Activated CD4-positive, alpha-beta T cell treated with anti-CD3 and anti-CD28 coated beads for 36 hours (primary cell): ENCODE results near the gene GPR12. TPM values are rescaled to one million over a fixed set of nuclear protein-coding genes. Genes with fewer than 3 reads are reported as not detected.

Experiments used
- ATAC-seq: fragments of 200-7000 bp; cut with Tn5 transposase; one replicate; pipeline ENCODE4 v1.10.0; 2021; ENCODE audit warnings: mild to moderate bottlenecking, moderate library complexity
- CTCF ChIA-PET: fragments of 350-600 bp; sonication (Branson Sonifier 250); formaldehyde crosslinking; loops from one replicate; lab custom pipeline; 2021; ENCODE audit warnings: antibody characterized with exemption; lab: Charles Lee
- POLR2A ChIA-PET: fragments of 350-600 bp; sonication (Branson Sonifier 250); formaldehyde crosslinking; loops from one replicate; lab custom pipeline; 2021; ENCODE audit warnings: antibody characterized with exemption, inconsistent platforms; lab: Charles Lee
- DNase-seq: peaks from one replicate; pipeline ENCODE4 v3.0.0-alpha.2; 2020
- H3K27ac Mint-ChIP-seq: one replicate; pipeline ENCODE4 v1.8.0; 2021; ENCODE audit warnings: mixed read lengths
- H3K27me3 Mint-ChIP-seq: one replicate; pipeline ENCODE4 v1.8.0; 2021; ENCODE audit warnings: mixed read lengths
- H3K36me3 Mint-ChIP-seq: one replicate; pipeline ENCODE4 v1.8.0; 2021; ENCODE audit warnings: low read depth, mixed read lengths
- H3K4me1 Mint-ChIP-seq: one replicate; pipeline ENCODE4 v1.8.0; 2021; ENCODE audit warnings: mixed read lengths
- H3K4me3 Mint-ChIP-seq: one replicate; pipeline ENCODE4 v1.8.0; 2021; ENCODE audit warnings: mild to moderate bottlenecking, moderate library complexity, mixed read lengths
- H3K9me3 Mint-ChIP-seq: one replicate; pipeline ENCODE4 v1.8.0; 2021; ENCODE audit warnings: low read depth, mixed read lengths
- intact Hi-C, 2 experiments: fragments of 100-400 bp; cut with DNase I in 1 of 2; cut with micrococcal nuclease in 1 of 2; formaldehyde crosslinking; loops; one replicate each; pipeline versions ENCODE4 v1.14.2 to v1.15.1; 2022 to 2024; cut with DNase I, micrococcal nuclease
- total RNA-seq, 2 experiments: library from RNA; stranded (reverse); gene quantifications; one replicate each; pipeline ENCODE4 v1.2.3, GENCODE V29; 2021

The GPR12 gene
- total RNA-seq, 2 experiments from 2014 or later = not detected

GRCh38 chr13:26771796-26772195, 11.2 kb upstream of the GPR12 start:
- no peak overlapping the region for H3K4me3 Mint-ChIP-seq
- ATAC-seq (no peak), DNase-seq (no peak)
- H3K27ac Mint-ChIP-seq = no peak overlapping the region
- H3K27me3 Mint-ChIP-seq = peaks cover 7% of the 10 kb centered on the region
- no peaks in the 10 kb centered on the region for H3K9me3 Mint-ChIP-seq
- POLR2A ChIA-PET = no interaction called here
- intact Hi-C loops = loop anchor here in 1 of 2 experiments (1.0 kb wide), 1 partner anchor 10 kb away; no protein-coding TSS in a partner anchor
- no peaks in the 10 kb centered on the region for H3K36me3 Mint-ChIP-seq
- no peaks in the 10 kb centered on the region for H3K4me1 Mint-ChIP-seq
- CTCF ChIA-PET = interaction anchor here (0.6 kb wide), 1 partner anchor 46 kb away, joined by 3 read pairs; no protein-coding TSS in a partner anchor

- Mint-ChIP-seq H3K36me3 (no peaks in the 10 kb centered on the region), H3K4me3 (no peak overlapping the region), H3K27me3 (peaks cover 55% of the 10 kb centered on the region), H3K4me1 (peaks cover 9% of the 10 kb centered on the region), H3K27ac (no peak overlapping the region), H3K9me3 (no peaks in the 10 kb centered on the region)
- DNase-seq (no peak), ATAC-seq (no peak)
- POLR2A ChIA-PET = no interaction called here
- intact Hi-C loops = no loop called here
- CTCF ChIA-PET = interaction anchor here (0.6 to 1.0 kb wide), 3 partner anchors 58 to 261 kb away, joined by 3 to 5 read pairs (median 4); no protein-coding TSS in a partner anchor
Observed at GRCh38 chr13:26762745-26763345, 2.3 kb upstream of the GPR12 start.

GRCh38 chr13:26760832-26761582, 421 bp upstream of the GPR12 start:
- DNase-seq (peak; percentile 11), ATAC-seq (no peak)
- Mint-ChIP-seq H3K4me3 (no peak overlapping the region), H3K27ac (no peak overlapping the region), H3K4me1 (peaks cover 9% of the 10 kb centered on the region), H3K36me3 (no peaks in the 10 kb centered on the region), H3K9me3 (no peaks in the 10 kb centered on the region), H3K27me3 (peaks cover 56% of the 10 kb centered on the region)
- intact Hi-C loops = loop anchor here in 1 of 2 experiments (1.0 kb wide), 1 partner anchor 11 kb away; no protein-coding TSS in a partner anchor
- POLR2A ChIA-PET = no interaction called here
- CTCF ChIA-PET = no interaction called here

DNA sequence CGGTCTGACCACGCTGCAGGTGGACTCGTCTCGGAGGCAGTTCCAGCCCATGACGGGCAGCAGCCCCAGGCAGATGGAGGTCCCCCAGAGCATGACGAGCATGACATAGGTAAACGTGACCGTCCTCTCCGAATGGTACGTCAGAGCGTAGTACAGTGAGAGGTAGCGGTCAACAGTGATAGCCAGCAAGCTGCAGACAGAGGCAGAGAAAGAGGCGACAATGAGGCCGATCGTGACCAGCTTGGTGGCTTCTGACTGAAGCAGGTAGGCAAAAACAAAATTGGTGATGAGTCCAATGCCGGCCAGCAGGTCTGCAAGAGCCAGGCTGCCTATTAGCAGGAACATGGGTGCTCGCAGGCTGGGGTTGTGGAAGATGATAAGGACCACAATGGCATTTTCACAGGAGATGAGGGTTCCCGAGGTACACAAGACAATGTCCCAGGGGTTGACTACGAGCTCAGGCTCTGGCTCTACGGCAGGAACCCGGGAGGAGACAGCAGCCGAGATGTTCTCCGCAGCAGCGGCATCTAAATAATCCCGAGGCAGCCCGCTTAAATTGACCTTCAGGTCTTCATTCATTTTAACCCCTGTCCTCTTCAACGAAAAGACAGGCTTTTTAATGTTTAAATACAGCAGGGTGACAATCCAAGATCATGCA, 1.2 kb downstream of the GPR12 start:
- intact Hi-C loops = no loop called here
- Mint-ChIP-seq H3K4me1 (peaks cover 9% of the 10 kb centered on the region), H3K36me3 (no peaks in the 10 kb centered on the region), H3K27me3 (peaks cover 53% of the 10 kb centered on the region), H3K9me3 (no peaks in the 10 kb centered on the region), H3K27ac (no peak overlapping the region), H3K4me3 (peak overlapping the region; percentile 46)
- CTCF ChIA-PET = interaction anchor here (0.5 kb wide), 1 partner anchor 709 kb away, joined by 3 read pairs; no protein-coding TSS in a partner anchor
- ATAC-seq (no peak), DNase-seq (no peak)
- POLR2A ChIA-PET = no interaction called here

DNA sequence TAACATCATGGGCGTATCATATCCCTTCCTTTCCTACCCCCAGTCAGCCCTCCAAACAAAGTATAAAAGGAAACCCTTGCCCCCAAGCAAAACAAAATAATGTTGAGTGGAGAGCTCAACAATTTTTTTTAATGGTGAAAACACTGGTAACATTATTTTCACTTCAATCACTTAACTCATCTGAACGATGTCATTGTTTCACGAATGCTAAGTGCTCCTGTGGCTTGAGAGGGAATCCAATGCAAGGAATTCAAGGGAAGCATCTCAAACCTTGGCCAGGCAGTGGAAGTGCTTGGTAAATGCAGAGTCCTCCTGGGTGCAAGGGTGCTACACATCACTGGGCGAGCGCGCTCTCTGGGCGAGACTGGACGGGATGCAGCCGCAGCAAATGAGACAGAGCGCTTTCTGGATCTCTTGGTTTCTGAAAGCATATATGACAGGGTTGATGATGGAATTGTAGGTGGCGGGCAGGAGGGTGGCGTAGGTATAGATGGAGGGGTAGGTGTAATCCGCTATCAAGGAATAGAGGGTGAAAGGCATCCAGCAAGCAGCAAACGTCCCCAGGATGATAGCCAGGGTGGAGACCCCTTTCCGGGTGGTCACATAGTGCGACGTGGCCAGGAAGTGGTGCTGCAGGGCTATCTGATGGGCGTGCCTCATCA, 2.0 kb downstream of the GPR12 start:
- peaks cover 49% of the 10 kb centered on the region for H3K27me3 Mint-ChIP-seq
- H3K9me3 Mint-ChIP-seq = no peaks in the 10 kb centered on the region
- no peak overlapping the region for H3K4me3 Mint-ChIP-seq
- H3K4me1 Mint-ChIP-seq = peaks cover 9% of the 10 kb centered on the region
- no peak overlapping the region for H3K27ac Mint-ChIP-seq
- no peak for DNase-seq
- CTCF ChIA-PET = interaction anchor here (0.6 kb wide), 1 partner anchor 119 kb away, joined by 3 read pairs; no protein-coding TSS in a partner anchor
- no peaks in the 10 kb centered on the region for H3K36me3 Mint-ChIP-seq
- ATAC-seq = no peak
- intact Hi-C loops = no loop called here
- POLR2A ChIA-PET = no interaction called here

DNA sequence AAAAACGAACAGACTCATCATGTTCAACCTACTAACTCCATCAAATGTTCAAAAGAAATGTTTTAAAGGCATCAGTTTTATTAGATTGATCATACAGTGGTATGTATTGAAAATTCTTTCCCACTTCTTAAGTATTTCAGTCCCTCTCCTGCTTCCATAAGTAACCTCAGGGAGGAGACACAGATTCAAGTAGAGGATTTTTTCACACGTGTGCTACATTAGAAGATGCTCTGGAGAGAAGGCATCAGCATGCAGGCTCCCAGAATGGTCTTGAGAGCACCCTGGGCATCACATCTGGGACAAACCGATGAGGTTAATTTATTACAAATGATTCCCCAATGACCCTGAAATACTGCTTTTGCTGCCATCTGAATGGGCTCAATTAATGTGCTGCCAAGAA, 3.6 kb downstream of the GPR12 start:
- peaks cover 9% of the 10 kb centered on the region for H3K4me1 Mint-ChIP-seq
- DNase-seq (no peak), ATAC-seq (no peak)
- intact Hi-C loops = no loop called here
- H3K27ac Mint-ChIP-seq = no peak overlapping the region
- H3K9me3 Mint-ChIP-seq = no peaks in the 10 kb centered on the region
- ChIA-PET CTCF (no interaction called here), POLR2A (no interaction called here)
- peaks cover 39% of the 10 kb centered on the region for H3K27me3 Mint-ChIP-seq
- H3K4me3 Mint-ChIP-seq = no peak overlapping the region
- no peaks in the 10 kb centered on the region for H3K36me3 Mint-ChIP-seq

DNA sequence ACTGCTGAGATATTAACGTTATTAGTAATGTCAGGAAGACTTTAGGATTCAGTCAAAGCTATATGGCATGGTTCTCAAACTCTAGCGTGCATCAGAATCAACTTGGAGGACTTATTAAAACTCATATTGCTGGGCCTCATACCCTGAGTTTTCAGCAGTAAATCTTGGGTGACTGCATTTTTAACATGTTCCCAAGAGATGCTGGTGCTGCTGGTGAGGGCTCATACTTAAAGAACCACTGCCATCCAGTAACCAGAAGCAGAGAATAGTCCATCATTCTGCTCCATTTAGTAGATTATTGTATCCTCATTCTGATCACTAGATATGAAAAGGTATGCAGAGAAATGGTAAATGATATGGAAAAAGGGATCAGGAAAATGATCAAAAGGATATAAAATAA, 7.9 kb downstream of the GPR12 start:
- ATAC-seq (no peak), DNase-seq (no peak)
- H3K9me3 Mint-ChIP-seq = no peaks in the 10 kb centered on the region

GRCh38 chr13:26749905-26750304, 10.7 kb downstream of the GPR12 start:
- ATAC-seq = no peak
- CTCF ChIA-PET = no interaction called here
- H3K36me3 Mint-ChIP-seq = no peaks in the 10 kb centered on the region

More for the DNA sequence above, 7.9 kb downstream of the GPR12 start:
- ChIA-PET CTCF (no interaction called here), POLR2A (no interaction called here)
- Mint-ChIP-seq H3K27me3 (peaks cover 12% of the 10 kb centered on the region), H3K4me1 (peaks cover 3% of the 10 kb centered on the region), H3K27ac (no peak overlapping the region), H3K4me3 (no peak overlapping the region), H3K36me3 (no peaks in the 10 kb centered on the region)
- intact Hi-C loops = no loop called here

DNA sequence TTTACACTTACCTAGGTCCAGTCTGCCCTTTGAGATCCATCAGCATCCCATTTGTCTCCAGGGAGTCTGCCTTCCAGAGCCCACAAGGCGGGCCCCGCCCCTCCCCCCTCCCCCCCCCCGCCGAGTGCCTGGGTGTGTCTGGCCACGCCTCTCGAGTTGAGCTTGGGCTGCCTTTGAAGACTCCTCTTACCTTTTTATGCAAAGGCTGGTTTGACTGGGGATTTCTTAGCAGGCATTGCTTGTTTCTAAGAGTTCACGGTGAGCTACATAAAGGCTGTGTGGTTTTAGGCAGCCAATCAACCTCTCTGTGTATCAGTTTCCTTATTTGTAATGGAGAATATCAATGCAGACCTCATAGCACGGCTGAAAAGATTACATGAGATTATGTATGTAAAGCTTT, 11.3 kb downstream of the GPR12 start:
- Mint-ChIP-seq H3K4me3 (no peak overlapping the region), H3K27me3 (peaks cover 12% of the 10 kb centered on the region), H3K36me3 (no peaks in the 10 kb centered on the region), H3K27ac (no peak overlapping the region), H3K4me1 (peaks cover 3% of the 10 kb centered on the region), H3K9me3 (no peaks in the 10 kb centered on the region)
- POLR2A ChIA-PET = no interaction called here
- CTCF ChIA-PET = interaction anchor here (0.6 to 1.0 kb wide), 2 partner anchors 51 to 255 kb away, joined by 3 to 4 read pairs; no protein-coding TSS in a partner anchor
- intact Hi-C loops = no loop called here
- DNase-seq = no peak
- peak; percentile 60 for ATAC-seq

More at GRCh38 chr13:26749905-26750304, 10.7 kb downstream of the GPR12 start:
- H3K27me3 Mint-ChIP-seq = peaks cover 12% of the 10 kb centered on the region
- H3K27ac Mint-ChIP-seq = no peak overlapping the region
- H3K4me3 Mint-ChIP-seq = no peak overlapping the region
- H3K9me3 Mint-ChIP-seq = no peaks in the 10 kb centered on the region
- H3K4me1 Mint-ChIP-seq = peaks cover 3% of the 10 kb centered on the region
- DNase-seq = no peak
- POLR2A ChIA-PET = no interaction called here
- intact Hi-C loops = no loop called here

DNA sequence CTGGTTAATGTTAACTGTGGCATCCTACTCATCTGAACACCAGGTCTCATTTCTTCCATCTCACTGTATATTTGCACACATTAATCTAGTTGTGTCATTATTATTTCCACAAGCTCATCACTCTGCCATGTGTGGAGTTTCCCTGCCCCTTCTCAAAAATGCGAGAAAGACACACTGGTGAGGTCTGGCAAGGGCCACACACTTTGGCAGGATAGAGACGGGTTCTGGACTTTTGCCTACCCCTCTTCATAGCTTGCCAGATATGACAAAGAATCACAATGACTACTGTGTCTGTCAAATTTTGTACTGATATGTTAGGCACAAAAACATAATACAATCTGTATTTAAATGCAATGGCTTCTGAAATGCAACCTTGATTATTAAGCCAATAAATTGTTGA, 12.9 kb downstream of the GPR12 start:
- peaks cover 3% of the 10 kb centered on the region for H3K4me1 Mint-ChIP-seq
- DNase-seq (no peak), ATAC-seq (no peak)
- no peaks in the 10 kb centered on the region for H3K36me3 Mint-ChIP-seq
- H3K27ac Mint-ChIP-seq = no peak overlapping the region
- ChIA-PET POLR2A (no interaction called here), CTCF (interaction anchor here (0.7 kb wide), 1 partner anchor 125 kb away, joined by 3 read pairs; no protein-coding TSS in a partner anchor)
- intact Hi-C loops = no loop called here
- H3K27me3 Mint-ChIP-seq = peaks cover 16% of the 10 kb centered on the region
- H3K9me3 Mint-ChIP-seq = no peaks in the 10 kb centered on the region
- H3K4me3 Mint-ChIP-seq = no peak overlapping the region

- H3K36me3 Mint-ChIP-seq = no peaks in the 10 kb centered on the region
- DNase-seq (no peak), ATAC-seq (no peak)
- ChIA-PET POLR2A (no interaction called here), CTCF (no interaction called here)
- H3K4me3 Mint-ChIP-seq = no peak overlapping the region
- no peak overlapping the region for H3K27ac Mint-ChIP-seq
- H3K9me3 Mint-ChIP-seq = peaks cover 5% of the 10 kb centered on the region
- intact Hi-C loops = no loop called here
- no peaks in the 10 kb centered on the region for H3K4me1 Mint-ChIP-seq
- H3K27me3 Mint-ChIP-seq = peaks cover 16% of the 10 kb centered on the region
Observed at GRCh38 chr13:26743971-26744370, 16.6 kb downstream of the GPR12 start.
